HEK293 (cell line): ENCODE results near the gene ITPR2.

ENCODE experiments used
- KLF1 ChIP-seq: fragments of 450-650 bp; formaldehyde crosslinking; IDR thresholded peaks from 2 replicates; pipeline ENCODE4 v1.5.1; 2016; ENCODE audit warnings: missing biosample characterization, missing genetic modification characterization
- KLF9 ChIP-seq: fragments of 450-650 bp; formaldehyde crosslinking; IDR thresholded peaks from 2 replicates; pipeline ENCODE4 v1.5.1; 2016; ENCODE audit warnings: missing biosample characterization, missing genetic modification characterization, low read depth
- YY1 ChIP-seq: fragments of 450-650 bp; formaldehyde crosslinking; IDR thresholded peaks from 2 replicates; pipeline ENCODE4 v1.5.1; 2018; ENCODE audit warnings: missing biosample characterization, missing genetic modification characterization
- ZNF350 ChIP-seq: fragments of 450-650 bp; formaldehyde crosslinking; IDR thresholded peaks from 2 replicates; pipeline ENCODE4 v1.5.0; 2017; ENCODE audit warnings: missing biosample characterization, mild to moderate bottlenecking, missing genetic modification characterization
- TF ChIP-seq, protein P1 (sequence below): fragments of 450-650 bp; formaldehyde crosslinking; IDR thresholded peaks from 2 replicates; pipeline ENCODE4 v1.5.1; 2016; ENCODE audit warnings: missing biosample characterization, missing genetic modification characterization
- TF ChIP-seq, protein P2 (sequence below): fragments of 450-650 bp; formaldehyde crosslinking; IDR thresholded peaks from 2 replicates; pipeline ENCODE4 v1.5.1; 2016; ENCODE audit warnings: missing biosample characterization, missing genetic modification characterization

DNA sequence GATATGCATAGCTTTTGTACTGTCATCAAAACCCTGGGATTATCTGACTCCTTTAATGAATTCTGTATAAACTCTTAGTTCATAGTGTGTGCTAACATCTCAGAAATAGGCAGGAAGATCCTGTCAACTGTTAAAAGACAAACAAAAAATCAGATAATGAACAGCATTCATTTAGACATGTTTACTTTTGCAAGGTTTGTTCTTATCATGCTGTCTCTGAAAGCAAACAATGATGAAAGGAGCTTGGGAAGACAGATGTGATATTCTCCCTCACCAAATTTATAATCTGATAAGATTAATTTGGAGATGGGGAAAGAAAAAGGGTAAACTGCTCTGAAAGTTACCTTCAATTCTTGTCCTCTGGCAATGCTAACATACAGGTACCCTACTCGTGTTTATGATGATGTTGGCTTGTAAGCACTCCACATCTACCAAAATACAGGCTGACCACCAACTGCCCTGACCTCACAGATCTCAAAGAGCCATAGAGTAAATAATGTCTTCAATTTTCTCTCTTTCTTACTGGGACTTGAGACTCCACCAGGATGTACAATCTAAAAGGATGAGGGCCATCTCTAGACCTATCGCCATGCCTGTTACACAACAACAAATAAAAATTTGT lies 403.8 kb downstream of the ITPR2 start:
- TF ChIP-seq, protein P1, sequence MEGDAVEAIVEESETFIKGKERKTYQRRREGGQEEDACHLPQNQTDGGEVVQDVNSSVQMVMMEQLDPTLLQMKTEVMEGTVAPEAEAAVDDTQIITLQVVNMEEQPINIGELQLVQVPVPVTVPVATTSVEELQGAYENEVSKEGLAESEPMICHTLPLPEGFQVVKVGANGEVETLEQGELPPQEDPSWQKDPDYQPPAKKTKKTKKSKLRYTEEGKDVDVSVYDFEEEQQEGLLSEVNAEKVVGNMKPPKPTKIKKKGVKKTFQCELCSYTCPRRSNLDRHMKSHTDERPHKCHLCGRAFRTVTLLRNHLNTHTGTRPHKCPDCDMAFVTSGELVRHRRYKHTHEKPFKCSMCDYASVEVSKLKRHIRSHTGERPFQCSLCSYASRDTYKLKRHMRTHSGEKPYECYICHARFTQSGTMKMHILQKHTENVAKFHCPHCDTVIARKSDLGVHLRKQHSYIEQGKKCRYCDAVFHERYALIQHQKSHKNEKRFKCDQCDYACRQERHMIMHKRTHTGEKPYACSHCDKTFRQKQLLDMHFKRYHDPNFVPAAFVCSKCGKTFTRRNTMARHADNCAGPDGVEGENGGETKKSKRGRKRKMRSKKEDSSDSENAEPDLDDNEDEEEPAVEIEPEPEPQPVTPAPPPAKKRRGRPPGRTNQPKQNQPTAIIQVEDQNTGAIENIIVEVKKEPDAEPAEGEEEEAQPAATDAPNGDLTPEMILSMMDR (tag by site-specific recombination) = no peak
- TF ChIP-seq ZNF350 (tag by site-specific recombination) (no peak), KLF9 (tag by site-specific recombination) (no peak), KLF1 (tag by site-specific recombination) (no peak), YY1 (tag by site-specific recombination) (no peak)
- TF ChIP-seq, protein P2, sequence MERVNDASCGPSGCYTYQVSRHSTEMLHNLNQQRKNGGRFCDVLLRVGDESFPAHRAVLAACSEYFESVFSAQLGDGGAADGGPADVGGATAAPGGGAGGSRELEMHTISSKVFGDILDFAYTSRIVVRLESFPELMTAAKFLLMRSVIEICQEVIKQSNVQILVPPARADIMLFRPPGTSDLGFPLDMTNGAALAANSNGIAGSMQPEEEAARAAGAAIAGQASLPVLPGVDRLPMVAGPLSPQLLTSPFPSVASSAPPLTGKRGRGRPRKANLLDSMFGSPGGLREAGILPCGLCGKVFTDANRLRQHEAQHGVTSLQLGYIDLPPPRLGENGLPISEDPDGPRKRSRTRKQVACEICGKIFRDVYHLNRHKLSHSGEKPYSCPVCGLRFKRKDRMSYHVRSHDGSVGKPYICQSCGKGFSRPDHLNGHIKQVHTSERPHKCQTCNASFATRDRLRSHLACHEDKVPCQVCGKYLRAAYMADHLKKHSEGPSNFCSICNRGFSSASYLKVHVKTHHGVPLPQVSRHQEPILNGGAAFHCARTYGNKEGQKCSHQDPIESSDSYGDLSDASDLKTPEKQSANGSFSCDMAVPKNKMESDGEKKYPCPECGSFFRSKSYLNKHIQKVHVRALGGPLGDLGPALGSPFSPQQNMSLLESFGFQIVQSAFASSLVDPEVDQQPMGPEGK = no peak
